ENCODE measurements around the gene SIGLEC5. TPM values are rescaled to one million over a fixed set of nuclear protein-coding genes. Genes with fewer than 3 reads are reported as not detected.

The SIGLEC5 gene
- total RNA-seq, 1 donor: under 0.01 TPM

DNA sequence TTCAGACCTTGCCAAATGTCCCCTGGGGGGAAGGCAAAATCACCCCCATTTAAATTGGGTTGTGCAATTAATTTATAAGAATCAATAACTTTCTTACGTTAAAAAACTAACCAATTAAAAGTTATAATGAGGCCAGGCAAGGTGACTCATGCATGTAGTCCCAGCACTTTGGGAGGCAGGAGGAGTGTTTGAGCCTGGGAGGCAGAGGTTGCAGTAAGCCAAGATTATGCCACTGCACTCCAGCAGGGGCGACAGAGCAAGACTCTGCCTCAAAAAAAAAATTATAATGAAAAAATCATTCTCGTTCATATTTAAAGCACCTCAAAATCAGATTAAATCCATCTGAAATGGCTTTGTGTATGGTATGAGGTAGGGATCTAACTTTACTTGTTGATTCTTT is 34.8 kb upstream of the SIGLEC5 start:
- Histone ChIP-seq H4K20me1 (ENCODE audit: insufficient read depth, low read length) (no peaks in the 10 kb centered on the region), H2AFZ (ENCODE audit: low read length) (no peak overlapping the region), H3K36me3 (ENCODE audit: insufficient read depth, low read length) (no peaks in the 10 kb centered on the region), H3K4me2 (ENCODE audit: insufficient read depth, low read length) (no peak overlapping the region), H3K79me2 (ENCODE audit: insufficient read depth, low read length) (no peaks in the 10 kb centered on the region), H3K27me3 (ENCODE audit: insufficient read depth, low read length) (peaks cover 3% of the 10 kb centered on the region), H3K4me1 (ENCODE audit: insufficient read depth, low read length) (no peaks in the 10 kb centered on the region), H3K27ac (ENCODE audit: low read depth, low read length) (no peak overlapping the region), H3K9me3 (ENCODE audit: low read depth, low read length) (no peaks in the 10 kb centered on the region), H3K4me3 (ENCODE audit: insufficient read depth, low read length) (no peak overlapping the region)
- TF ChIP-seq, protein P1, sequence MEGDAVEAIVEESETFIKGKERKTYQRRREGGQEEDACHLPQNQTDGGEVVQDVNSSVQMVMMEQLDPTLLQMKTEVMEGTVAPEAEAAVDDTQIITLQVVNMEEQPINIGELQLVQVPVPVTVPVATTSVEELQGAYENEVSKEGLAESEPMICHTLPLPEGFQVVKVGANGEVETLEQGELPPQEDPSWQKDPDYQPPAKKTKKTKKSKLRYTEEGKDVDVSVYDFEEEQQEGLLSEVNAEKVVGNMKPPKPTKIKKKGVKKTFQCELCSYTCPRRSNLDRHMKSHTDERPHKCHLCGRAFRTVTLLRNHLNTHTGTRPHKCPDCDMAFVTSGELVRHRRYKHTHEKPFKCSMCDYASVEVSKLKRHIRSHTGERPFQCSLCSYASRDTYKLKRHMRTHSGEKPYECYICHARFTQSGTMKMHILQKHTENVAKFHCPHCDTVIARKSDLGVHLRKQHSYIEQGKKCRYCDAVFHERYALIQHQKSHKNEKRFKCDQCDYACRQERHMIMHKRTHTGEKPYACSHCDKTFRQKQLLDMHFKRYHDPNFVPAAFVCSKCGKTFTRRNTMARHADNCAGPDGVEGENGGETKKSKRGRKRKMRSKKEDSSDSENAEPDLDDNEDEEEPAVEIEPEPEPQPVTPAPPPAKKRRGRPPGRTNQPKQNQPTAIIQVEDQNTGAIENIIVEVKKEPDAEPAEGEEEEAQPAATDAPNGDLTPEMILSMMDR (IDR thresholded peaks at IDR 0.05; ENCODE audit: extremely low read depth, low read depth, low read length): peak; percentile 67
- no peak for DNase-seq (ENCODE audit: insufficient read length, low spot score, missing footprints)

DNA sequence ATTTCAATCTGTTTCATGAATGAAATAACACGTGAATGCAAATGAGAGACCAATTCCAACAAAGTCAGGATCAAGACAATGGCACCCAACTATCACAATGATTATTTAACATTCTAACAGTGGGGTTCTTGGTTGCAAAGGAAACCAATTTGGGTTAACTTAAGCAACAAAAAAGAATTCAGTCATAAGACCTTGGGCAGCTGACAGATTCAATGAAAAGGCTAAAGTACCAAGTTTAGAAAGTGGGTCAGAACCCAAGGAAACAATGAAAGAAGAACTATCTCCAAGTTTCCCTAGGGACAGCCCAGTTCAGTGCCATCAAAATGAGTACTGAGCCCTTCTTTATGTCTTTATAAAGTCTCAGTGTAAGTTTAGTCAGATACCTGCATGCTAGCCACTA is 33.9 kb upstream of the SIGLEC5 start:
- TF ChIP-seq, protein P1 (IDR thresholded peaks at IDR 0.05; ENCODE audit: extremely low read depth, low read depth, low read length): no peak
- no peak for DNase-seq (ENCODE audit: insufficient read length, low spot score, missing footprints)

DNA sequence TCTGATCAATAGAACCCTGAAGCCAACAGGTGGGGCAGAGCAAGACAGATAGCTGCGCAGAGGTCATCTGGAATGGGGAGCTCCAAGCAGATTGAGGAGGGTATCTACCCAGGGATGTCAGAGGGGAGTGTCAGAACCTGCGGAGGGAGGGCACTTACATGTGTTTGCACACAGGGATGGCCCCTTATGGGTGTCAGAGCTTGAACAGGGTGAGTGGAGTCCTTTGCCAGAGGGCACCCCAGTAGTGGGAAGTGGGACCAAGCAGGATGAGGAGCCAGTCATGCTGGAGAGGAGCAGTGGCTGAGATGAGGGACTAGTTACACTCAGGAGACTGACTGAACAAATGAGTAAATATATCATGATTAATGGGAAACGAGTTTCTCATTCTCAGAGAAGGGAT is 33.4 kb upstream of the SIGLEC5 start:
- Histone ChIP-seq H3K79me2 (ENCODE audit: insufficient read depth, low read length) (no peaks in the 10 kb centered on the region), H3K4me1 (ENCODE audit: insufficient read depth, low read length) (no peaks in the 10 kb centered on the region), H3K4me3 (ENCODE audit: insufficient read depth, low read length) (no peak overlapping the region), H3K27ac (ENCODE audit: low read depth, low read length) (no peak overlapping the region), H3K36me3 (ENCODE audit: insufficient read depth, low read length) (no peaks in the 10 kb centered on the region), H3K27me3 (ENCODE audit: insufficient read depth, low read length) (peaks cover 3% of the 10 kb centered on the region), H2AFZ (ENCODE audit: low read length) (no peak overlapping the region), H3K9me3 (ENCODE audit: low read depth, low read length) (no peaks in the 10 kb centered on the region), H4K20me1 (ENCODE audit: insufficient read depth, low read length) (no peaks in the 10 kb centered on the region), H3K4me2 (ENCODE audit: insufficient read depth, low read length) (no peak overlapping the region)
- no peak for DNase-seq (ENCODE audit: insufficient read length, low spot score, missing footprints)
- TF ChIP-seq, protein P1 (IDR thresholded peaks at IDR 0.05; ENCODE audit: extremely low read depth, low read depth, low read length): no peak

More for the DNA sequence above, 33.9 kb upstream of the SIGLEC5 start:
- H2AFZ ChIP-seq (ENCODE audit: low read length): no peak overlapping the region
- H3K27ac ChIP-seq (ENCODE audit: low read depth, low read length): no peak overlapping the region
- no peaks in the 10 kb centered on the region for H3K79me2 ChIP-seq (ENCODE audit: insufficient read depth, low read length)
- H3K4me1 ChIP-seq (ENCODE audit: insufficient read depth, low read length): no peaks in the 10 kb centered on the region
- no peaks in the 10 kb centered on the region for H3K9me3 ChIP-seq (ENCODE audit: low read depth, low read length)
- no peaks in the 10 kb centered on the region for H4K20me1 ChIP-seq (ENCODE audit: insufficient read depth, low read length)
- H3K27me3 ChIP-seq (ENCODE audit: insufficient read depth, low read length): peaks cover 3% of the 10 kb centered on the region
- no peaks in the 10 kb centered on the region for H3K36me3 ChIP-seq (ENCODE audit: insufficient read depth, low read length)
- no peak overlapping the region for H3K4me3 ChIP-seq (ENCODE audit: insufficient read depth, low read length)
- H3K4me2 ChIP-seq (ENCODE audit: insufficient read depth, low read length): no peak overlapping the region

DNA sequence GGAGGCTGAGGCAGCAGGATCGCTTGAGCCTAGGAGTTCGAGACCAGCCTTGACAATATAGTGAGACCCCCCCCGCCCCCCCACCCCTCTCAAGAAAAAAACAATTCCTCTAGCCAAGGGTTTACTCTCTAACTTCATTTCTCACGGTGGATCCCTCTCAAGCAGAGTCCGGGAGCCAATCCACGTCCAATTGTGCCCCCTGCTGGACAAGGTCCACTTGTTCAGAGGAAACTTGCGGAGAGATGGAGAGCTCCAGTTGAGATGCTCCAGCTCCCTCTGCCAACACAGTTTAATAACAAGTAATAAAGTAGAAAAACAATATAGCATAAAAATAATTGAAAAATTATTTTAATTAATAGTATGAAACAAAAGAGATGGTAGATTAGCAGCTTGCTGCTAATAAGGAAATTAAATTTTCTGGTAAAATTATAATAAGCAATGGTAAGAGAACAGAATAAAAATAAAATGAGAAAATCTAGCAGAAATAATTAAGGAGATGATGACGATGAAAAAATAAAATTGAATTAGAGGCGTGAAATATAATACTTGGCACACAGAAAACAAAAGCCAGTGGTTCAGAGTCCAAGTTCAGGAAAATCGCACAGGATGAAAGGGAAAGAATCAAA is 30.9 kb upstream of the SIGLEC5 start:
- peak; percentile 90 for DNase-seq (ENCODE audit: insufficient read length, low spot score, missing footprints)

More for the DNA sequence above, 30.9 kb upstream of the SIGLEC5 start:
- no peak overlapping the region for H2AFZ ChIP-seq (ENCODE audit: low read length)
- H3K9me3 ChIP-seq (ENCODE audit: low read depth, low read length): no peaks in the 10 kb centered on the region
- H3K27ac ChIP-seq (ENCODE audit: low read depth, low read length): no peak overlapping the region
- H3K79me2 ChIP-seq (ENCODE audit: insufficient read depth, low read length): no peaks in the 10 kb centered on the region
- H4K20me1 ChIP-seq (ENCODE audit: insufficient read depth, low read length): no peaks in the 10 kb centered on the region
- peaks cover 3% of the 10 kb centered on the region for H3K27me3 ChIP-seq (ENCODE audit: insufficient read depth, low read length)
- H3K4me1 ChIP-seq (ENCODE audit: insufficient read depth, low read length): no peaks in the 10 kb centered on the region
- H3K4me3 ChIP-seq (ENCODE audit: insufficient read depth, low read length): no peak overlapping the region
- no peaks in the 10 kb centered on the region for H3K36me3 ChIP-seq (ENCODE audit: insufficient read depth, low read length)
- TF ChIP-seq, protein P1 (IDR thresholded peaks at IDR 0.05; ENCODE audit: extremely low read depth, low read depth, low read length): peak; percentile 75
- H3K4me2 ChIP-seq (ENCODE audit: insufficient read depth, low read length): no peak overlapping the region

Measured in osteoblast (primary cell).